SK-N-MC (cell line): ENCODE data around the gene EYA3.

Experiments used
- EZH2 ChIP-seq: fragments of 200-600 bp; sonication (generic); IDR thresholded peaks from one replicate; pipeline ENCODE4 v1.6.1; 2017; ENCODE audit warnings: antibody characterized with exemption
- POLR2AphosphoS5 ChIP-seq: IDR thresholded peaks from 2 replicates; pipeline ENCODE4 v1.6.1; 2012; ENCODE audit warnings: mild to moderate bottlenecking, low read depth, low read length, borderline replicate concordance

GRCh38 chr1:28112388-28113241 lies 24.2 kb upstream of the EYA3 start:
- TF ChIP-seq EZH2 (no peak), POLR2AphosphoS5 (no peak)
